ENCODE data around the gene PIGW. TPM values are rescaled to one million over a fixed set of nuclear protein-coding genes. Genes with fewer than 3 reads are reported as not detected.
"Not testable (repeated sequence)": the region's sequence is repeated elsewhere in the genome, so short reads cannot be mapped to it uniquely, and the experiment has no call there.

The PIGW gene
- total RNA-seq, 8 experiments from 2014 or later: 3.3 to 27.2 (median 8.8) TPM

DNA sequence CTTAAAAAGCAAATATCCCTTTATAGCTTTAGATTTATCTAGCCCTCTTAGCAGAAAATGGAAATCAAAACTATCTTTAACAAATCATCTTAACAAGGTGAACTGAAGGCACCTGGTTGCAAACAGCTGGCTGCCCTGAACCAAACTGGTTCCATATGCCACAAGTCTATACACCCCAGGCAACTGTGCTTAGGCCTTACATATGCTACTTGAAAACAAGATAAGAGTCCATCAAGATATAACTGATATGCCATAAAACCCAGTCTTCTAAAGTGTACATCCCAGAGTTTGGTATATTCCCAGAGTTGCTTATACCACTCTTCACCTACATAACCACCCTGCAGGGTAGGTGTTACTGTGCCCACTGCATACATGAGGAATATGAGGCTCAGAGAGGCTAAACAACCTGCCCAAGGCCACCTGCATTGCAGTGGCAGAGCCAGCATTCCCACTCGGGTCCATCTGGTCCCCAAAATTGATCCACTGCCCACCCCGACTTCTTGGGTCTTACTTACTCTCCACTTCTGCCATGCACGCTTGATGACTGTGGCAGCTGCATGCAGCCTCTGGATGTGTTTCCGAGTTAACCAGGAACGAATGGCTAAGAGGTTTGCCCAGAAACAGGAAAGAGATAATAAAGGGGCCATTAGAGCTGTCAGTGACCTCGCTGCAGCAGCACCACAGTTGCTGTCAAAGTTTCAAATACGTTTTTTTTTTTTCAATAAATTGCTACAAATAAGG, 36.1 kb upstream of the PIGW start:
- in situ Hi-C loops (cut with MboI; ENCODE audit: low pct_unique_long_range_greater_than_20kb in 2 of 9, low sequenced_read_pairs in 9 of 9, unreplicated experiment in 9 of 9): loop anchor here in 4 of 9 experiments (25.0 kb wide), 2 partner anchors 311 to 536 kb away; partner anchors contain the start of genes CCL3L1 (in 1 of the 4), CCL3L3 (in 1 of the 4) and TBC1D3B (in 1 of the 4)
- ATAC-seq (replicated peaks in 6 of 8): no peak
- 46 to 94% (median 80%) methylated on average over 3 to 7 of the region's 7 CpGs; no CpG with 5 or more reads in 3 of the 10 experiments for WGBS, 10 experiments
- Histone ChIP-seq H3K27ac (no peak overlapping the region), H3K4me3 (no peak overlapping the region), H3K4me1 (replicated peaks in 1 of 2) (peaks cover 4 to 19% of the 10 kb centered on the region in 2 donors)

DNA sequence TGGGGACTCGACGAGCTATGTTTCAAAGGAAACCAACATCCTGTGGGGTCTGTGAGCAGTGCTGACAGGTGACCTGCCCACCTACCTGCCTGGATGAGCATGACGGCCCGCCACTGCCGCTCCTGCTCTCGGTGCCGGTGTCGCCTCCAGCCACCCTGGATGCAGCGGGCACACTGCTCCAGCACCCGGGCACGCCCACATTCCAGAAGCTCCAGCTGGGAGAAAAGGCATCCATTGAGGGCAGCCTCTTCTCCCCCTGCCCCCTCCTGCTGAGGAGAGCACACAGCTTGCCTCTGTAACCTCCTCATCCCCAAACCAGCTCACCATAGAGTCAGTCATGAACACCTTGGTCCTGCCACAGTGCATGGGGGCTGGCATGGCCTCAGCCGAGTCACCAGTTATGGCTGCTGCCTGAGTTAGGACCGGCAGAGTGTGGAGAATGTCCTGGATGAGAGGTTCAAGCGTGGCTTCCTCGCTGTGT, 34.0 kb upstream of the PIGW start:
- ATAC-seq (replicated peaks in 6 of 8): peak in 1 of 8 experiments; percentile 17
- H3K4me1 ChIP-seq (replicated peaks in 1 of 2): peaks cover 0 to 10% of the 10 kb centered on the region in 2 donors
- H3K27ac ChIP-seq: no peak overlapping the region
- in situ Hi-C loops (cut with MboI; ENCODE audit: low pct_unique_long_range_greater_than_20kb in 2 of 9, low sequenced_read_pairs in 9 of 9, unreplicated experiment in 9 of 9): no loop called here
- no peak overlapping the region for H3K4me3 ChIP-seq
- 83 to 100% (median 95%) methylated on average over 1 to 8 of the region's 15 CpGs; no CpG with 5 or more reads in 3 of the 10 experiments for WGBS, 10 experiments

DNA sequence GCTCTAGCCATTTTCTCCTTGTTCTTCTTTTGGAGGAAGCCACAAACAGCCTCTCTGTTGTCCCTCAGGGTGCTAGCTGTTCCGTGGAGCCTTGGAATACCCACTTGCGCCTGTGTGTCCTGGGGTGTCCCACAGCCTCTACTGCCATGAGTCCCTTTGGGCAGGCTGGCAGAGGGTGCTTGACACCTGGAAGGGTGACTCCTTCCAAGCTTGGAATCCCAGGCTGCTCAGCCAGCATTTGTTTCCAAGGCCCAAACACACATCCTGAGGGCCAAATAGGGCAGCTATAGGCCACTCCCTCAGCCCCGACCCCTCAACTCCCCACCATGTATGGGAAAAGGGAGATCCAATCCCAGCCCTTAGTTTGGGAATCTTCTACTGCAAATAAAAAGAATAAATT, 33.4 kb upstream of the PIGW start:
- WGBS, 10 experiments: 80 to 100% (median 100%) methylated on average over 1 to 3 of the region's 3 CpGs; no CpG with 5 or more reads in 7 of the 10 experiments
- ATAC-seq (replicated peaks in 6 of 8): no peak
- in situ Hi-C loops (cut with MboI; ENCODE audit: low pct_unique_long_range_greater_than_20kb in 2 of 9, low sequenced_read_pairs in 9 of 9, unreplicated experiment in 9 of 9): no loop called here
- H3K27ac ChIP-seq: no peak overlapping the region
- H3K4me1 ChIP-seq (replicated peaks in 1 of 2): peaks cover 0 to 4% of the 10 kb centered on the region in 2 donors
- no peak overlapping the region for H3K4me3 ChIP-seq

DNA sequence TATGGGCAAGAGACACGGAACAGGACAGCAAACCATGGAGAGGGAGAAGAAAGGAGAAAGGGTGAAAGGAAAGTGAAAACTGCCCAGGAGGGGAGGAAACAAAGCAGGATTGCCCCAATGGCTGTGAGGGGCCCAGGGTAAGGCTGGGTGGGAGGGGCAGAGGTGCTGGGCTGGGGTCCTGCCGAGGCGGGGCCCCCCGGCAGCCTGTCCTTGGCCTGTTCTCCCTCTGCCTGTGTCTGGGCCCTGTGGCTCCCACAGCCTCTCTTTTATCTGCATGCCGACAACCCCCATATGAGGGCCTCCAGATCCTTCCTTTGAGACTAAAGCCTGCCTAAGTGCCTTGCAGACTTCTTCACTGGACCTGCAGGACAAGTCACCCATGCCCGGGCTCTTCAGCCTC, 32.8 kb upstream of the PIGW start:
- H3K4me3 ChIP-seq: no peak overlapping the region
- ATAC-seq (replicated peaks in 6 of 8): no peak
- no peak overlapping the region for H3K27ac ChIP-seq
- H3K4me1 ChIP-seq (replicated peaks in 1 of 2): no peaks in the 10 kb centered on the region
- 67 to 100% (median 100%) methylated on average over 1 to 2 of the region's 6 CpGs; no CpG with 5 or more reads in 4 of the 10 experiments for WGBS, 10 experiments
- in situ Hi-C loops (cut with MboI; ENCODE audit: low pct_unique_long_range_greater_than_20kb in 2 of 9, low sequenced_read_pairs in 9 of 9, unreplicated experiment in 9 of 9): no loop called here

DNA sequence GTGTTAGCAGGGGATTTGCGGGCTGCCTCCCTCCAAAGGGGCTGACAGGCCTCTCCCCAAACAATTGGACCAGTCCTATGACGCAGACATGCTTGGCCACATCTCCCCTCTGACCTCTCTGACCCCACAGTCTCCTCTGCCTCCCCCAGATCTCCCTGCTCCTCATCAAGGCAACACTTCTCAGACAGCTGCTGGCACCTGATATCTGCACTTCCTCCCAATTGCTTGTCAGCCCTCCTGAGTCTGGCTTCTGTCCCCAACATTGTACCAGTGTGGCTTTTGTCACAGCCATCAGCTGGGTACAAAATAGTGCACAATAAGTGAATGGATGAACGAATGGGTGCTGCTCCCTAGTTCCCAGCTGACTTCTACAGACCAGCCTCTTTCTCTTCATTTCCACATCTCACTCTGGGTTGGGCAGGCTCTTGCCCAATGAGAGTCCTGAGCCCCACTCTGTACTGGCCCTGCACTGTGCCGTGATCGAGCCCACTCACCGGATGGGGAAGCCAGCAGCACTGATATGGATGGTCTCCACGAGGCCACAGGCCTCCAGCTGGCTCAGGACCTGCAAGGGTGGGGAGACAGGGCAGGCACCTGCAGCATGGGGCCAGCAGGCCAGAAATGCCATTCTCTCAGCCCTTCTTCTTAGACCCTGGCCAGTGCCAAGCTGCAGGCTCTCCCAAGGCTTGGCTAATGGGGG, 31.2 kb upstream of the PIGW start:
- in situ Hi-C loops (cut with MboI; ENCODE audit: low pct_unique_long_range_greater_than_20kb in 2 of 9, low sequenced_read_pairs in 9 of 9, unreplicated experiment in 9 of 9): no loop called here
- no peaks in the 10 kb centered on the region for H3K4me1 ChIP-seq (replicated peaks in 1 of 2)
- no peak overlapping the region for H3K27ac ChIP-seq
- 78 to 100% (median 93%) methylated on average over 1 to 4 of the region's 7 CpGs; no CpG with 5 or more reads in 6 of the 10 experiments for WGBS, 10 experiments
- H3K4me3 ChIP-seq: no peak overlapping the region
- ATAC-seq (replicated peaks in 6 of 8): no peak

DNA sequence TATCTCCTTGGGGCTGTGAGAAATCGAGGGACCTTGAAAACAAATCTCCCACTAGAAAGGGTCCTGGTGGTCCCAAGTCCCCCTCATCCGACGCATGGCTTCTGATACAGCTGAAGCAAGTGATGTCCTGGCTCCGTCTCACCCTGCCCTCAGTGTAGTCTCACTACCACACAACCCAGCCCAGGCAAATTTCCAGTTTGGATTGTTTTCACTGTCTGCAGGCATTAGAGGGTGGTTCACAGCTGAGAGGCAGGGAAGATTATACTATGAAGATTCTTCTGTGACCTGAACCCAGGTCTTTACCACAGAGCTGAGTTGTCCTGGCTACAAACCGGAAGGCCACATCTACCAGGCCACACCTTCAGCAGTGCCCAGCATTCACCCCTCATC, 30.6 kb upstream of the PIGW start:
- in situ Hi-C loops (cut with MboI; ENCODE audit: low pct_unique_long_range_greater_than_20kb in 2 of 9, low sequenced_read_pairs in 9 of 9, unreplicated experiment in 9 of 9): no loop called here
- H3K27ac ChIP-seq: no peak overlapping the region
- ATAC-seq (replicated peaks in 6 of 8): no peak

DNA sequence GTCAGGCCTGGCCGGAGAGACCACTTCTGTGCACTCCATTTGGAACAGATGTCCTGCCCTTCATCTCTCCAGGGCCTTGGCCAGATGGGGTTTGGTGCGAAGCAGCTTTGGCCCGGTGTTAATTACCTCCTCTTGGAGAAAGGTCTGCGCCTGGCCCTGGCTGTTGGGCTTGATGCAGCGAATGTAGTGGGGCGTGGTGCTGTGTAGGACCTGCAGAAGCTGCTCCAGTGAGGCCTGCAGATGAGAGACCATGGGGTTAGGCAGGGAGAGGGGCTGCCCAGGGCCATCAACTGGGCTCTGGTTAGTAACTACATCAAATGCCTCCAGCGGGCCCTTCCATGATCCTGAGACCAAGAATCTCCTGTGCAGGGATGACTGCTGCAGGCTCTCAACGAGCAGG, 29.6 kb upstream of the PIGW start:
- Histone ChIP-seq H3K4me3 (no peak overlapping the region), H3K4me1 (replicated peaks in 1 of 2) (no peaks in the 10 kb centered on the region), H3K27ac (no peak overlapping the region)
- ATAC-seq (replicated peaks in 6 of 8): no peak
- WGBS, 10 experiments: 60 to 100% (median 80%) methylated on average over 1 to 3 of the region's 8 CpGs; no CpG with 5 or more reads in 4 of the 10 experiments
- in situ Hi-C loops (cut with MboI; ENCODE audit: low pct_unique_long_range_greater_than_20kb in 2 of 9, low sequenced_read_pairs in 9 of 9, unreplicated experiment in 9 of 9): no loop called here

More for the DNA sequence above, 30.6 kb upstream of the PIGW start:
- Histone ChIP-seq H3K4me1 (replicated peaks in 1 of 2) (no peaks in the 10 kb centered on the region), H3K4me3 (no peak overlapping the region)
- 67 to 100% (median 93%) methylated on average over 1 to 4 of the region's 5 CpGs; no CpG with 5 or more reads in 4 of the 10 experiments for whole genome bisulfite sequencing, 10 experiments

DNA sequence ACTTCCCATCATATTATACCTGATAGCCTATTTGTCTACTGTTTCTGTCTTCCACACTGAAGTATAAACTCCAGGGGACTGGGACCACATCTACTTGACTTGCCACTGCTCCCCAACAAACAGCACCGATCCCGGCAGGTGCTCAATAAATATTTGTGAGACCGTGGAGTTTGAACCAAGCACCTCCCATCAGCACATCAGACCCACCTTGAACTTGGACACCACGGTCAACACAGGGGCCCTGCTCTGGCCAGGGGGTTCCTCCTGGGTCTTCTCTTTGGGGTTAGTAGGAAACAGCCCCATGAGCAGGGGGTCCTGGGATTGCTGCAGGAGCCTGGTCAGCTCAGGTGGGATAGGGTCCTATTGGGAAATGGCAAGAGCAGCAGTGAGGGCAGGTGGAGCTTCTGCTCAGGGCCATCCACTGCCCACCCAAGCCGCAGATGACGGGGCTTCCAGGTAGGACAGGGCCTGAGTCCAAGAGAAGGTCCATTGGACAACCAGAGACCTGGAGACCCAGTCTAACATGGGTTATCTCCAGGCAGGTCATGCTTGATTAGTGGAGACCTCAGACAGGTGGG, 28.4 kb upstream of the PIGW start:
- Histone ChIP-seq H3K4me3 (no peak overlapping the region), H3K4me1 (replicated peaks in 1 of 2) (no peaks in the 10 kb centered on the region), H3K27ac (no peak overlapping the region)
- in situ Hi-C loops (cut with MboI; ENCODE audit: low pct_unique_long_range_greater_than_20kb in 2 of 9, low sequenced_read_pairs in 9 of 9, unreplicated experiment in 9 of 9): no loop called here
- ATAC-seq (replicated peaks in 6 of 8): no peak
- 60 to 100% (median 80%) methylated on average over 1 to 4 of the region's 6 CpGs; no CpG with 5 or more reads in 5 of the 10 experiments for WGBS, 10 experiments

DNA sequence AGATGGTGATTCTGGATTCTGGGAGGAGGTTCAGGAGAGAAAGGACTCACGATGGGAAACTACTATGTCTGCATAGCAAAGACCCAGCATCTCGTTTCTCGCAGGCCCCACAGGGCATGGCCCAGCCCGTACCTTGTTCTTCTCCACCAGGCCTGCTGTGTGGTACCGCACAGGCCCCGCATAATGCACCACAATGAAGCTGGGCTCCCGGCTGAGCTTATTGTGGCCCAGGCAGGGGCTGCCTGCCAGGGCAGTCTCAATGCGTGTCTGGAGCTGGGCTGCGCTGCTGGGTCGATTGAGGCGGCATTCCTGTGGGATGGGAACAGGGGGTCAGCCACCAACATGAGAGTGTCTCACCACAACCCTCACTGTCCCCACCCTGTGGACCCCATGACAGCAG, 28.0 kb upstream of the PIGW start:
- no peak for ATAC-seq (replicated peaks in 6 of 8)
- Histone ChIP-seq H3K4me1 (replicated peaks in 1 of 2) (no peaks in the 10 kb centered on the region), H3K4me3 (no peak overlapping the region), H3K27ac (peak overlapping the region in 1 of 2 donors; percentile 33)
- 80 to 100% (median 100%) methylated on average over 1 to 3 of the region's 11 CpGs; no CpG with 5 or more reads in 5 of the 10 experiments for WGBS, 10 experiments
- in situ Hi-C loops (cut with MboI; ENCODE audit: low pct_unique_long_range_greater_than_20kb in 2 of 9, low sequenced_read_pairs in 9 of 9, unreplicated experiment in 9 of 9): no loop called here

DNA sequence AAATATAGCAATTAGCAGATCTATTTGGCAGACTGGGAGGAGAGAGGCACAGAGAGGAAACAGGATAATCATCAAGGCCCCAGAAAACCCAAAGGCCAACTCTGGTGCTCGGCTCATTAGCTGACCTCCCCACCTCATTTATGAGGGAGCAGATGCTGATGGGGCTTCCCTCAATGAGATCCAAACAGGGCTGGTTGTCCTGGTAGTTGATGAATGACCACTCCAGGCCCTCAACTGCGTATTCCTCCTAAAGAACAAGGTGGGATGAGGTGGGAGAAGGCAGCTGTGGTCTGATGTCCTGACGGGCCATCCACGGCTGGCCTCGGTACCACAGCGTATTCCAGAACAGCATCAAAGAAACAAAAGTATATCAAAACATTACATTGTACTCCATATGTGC, 27.5 kb upstream of the PIGW start:
- no peaks in the 10 kb centered on the region for H3K4me1 ChIP-seq (replicated peaks in 1 of 2)
- H3K4me3 ChIP-seq: no peak overlapping the region
- no peak overlapping the region for H3K27ac ChIP-seq
- 82 to 100% (median 93%) methylated on average over 1 to 5 of the region's 6 CpGs; no CpG with 5 or more reads in 4 of the 10 experiments for WGBS, 10 experiments
- no peak for ATAC-seq (replicated peaks in 6 of 8)
- in situ Hi-C loops (cut with MboI; ENCODE audit: low pct_unique_long_range_greater_than_20kb in 2 of 9, low sequenced_read_pairs in 9 of 9, unreplicated experiment in 9 of 9): no loop called here

DNA sequence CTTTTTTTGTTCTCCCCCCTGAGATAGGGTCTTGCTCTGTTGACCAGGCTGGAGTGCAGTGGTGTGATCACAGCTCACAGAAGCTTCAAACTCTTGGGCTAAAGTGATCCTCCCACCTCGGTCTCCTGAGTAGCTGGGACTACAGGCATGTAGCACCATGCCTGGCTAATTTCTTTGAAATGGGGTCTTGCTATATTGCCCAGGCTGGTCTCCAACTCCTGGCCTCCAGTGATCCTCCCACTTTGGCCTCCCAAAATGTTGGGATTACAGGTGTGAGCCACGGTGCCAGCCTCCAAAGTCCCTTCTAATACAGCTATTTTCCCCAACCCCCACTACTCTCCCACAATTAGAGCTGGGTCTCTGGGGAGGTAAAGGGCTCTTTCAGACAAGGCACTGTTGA, 26.3 kb upstream of the PIGW start:
- H3K4me3 ChIP-seq; in situ Hi-C loops (cut with MboI; ENCODE audit: low pct_unique_long_range_greater_than_20kb in 2 of 9, low sequenced_read_pairs in 9 of 9, unreplicated experiment in 9 of 9): not testable (repeated sequence)
- 80 to 93% methylated on average over 1 to 2 of the region's 2 CpGs; no CpG with 5 or more reads in 8 of the 10 experiments for WGBS, 10 experiments

DNA sequence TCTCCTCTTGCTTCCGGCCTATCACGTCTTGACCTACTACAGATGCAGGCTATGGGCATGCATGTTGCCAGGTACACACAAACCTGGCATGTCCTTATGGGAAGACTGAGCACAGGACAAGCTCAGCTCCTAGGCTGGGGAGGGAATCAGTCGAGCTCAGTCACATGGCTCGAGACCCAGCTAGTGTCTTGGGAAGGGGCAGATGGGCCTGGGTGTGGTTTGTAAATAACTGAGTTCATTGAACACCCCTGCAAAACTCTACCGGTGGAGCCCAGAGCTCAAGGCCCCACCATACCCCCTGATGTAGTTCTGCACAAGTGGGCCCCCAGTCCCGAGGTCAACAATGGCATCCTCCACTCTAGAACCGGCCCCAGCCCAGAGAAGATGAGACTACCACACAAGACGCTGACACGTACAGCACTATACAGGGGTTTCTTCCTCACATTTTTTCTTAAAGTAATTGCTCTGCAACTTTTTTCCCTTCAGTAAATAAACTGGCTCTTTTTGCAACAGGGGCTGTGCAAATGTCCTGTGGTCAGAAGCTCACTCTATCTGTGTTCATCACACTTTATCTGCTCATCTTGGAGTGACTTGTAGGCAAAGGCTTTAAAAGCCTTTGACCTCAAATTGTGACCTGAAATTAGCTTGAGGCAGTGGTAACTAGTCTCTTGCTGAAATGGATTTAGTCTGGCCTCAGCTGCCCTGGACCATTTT, 25.4 kb upstream of the PIGW start:
- 80 to 100% (median 93%) methylated on average over 1 to 7 of the region's 9 CpGs; no CpG with 5 or more reads in 1 of the 10 experiments for WGBS, 10 experiments
- Histone ChIP-seq H3K27ac (no peak overlapping the region), H3K4me1 (replicated peaks in 1 of 2) (no peaks in the 10 kb centered on the region), H3K4me3 (no peak overlapping the region)
- in situ Hi-C loops (cut with MboI; ENCODE audit: low pct_unique_long_range_greater_than_20kb in 2 of 9, low sequenced_read_pairs in 9 of 9, unreplicated experiment in 9 of 9): no loop called here
- no peak for ATAC-seq (replicated peaks in 6 of 8)

More for the DNA sequence above, 26.3 kb upstream of the PIGW start:
- H3K27ac ChIP-seq; H3K4me1 ChIP-seq (replicated peaks in 1 of 2); ATAC-seq (replicated peaks in 6 of 8): not testable (repeated sequence)
